Astrocyte (in vitro differentiated cells and primary cell): ENCODE measurements around the gene HIVEP2.

Experiments
- EZH2 ChIP-seq: IDR thresholded peaks from 2 replicates; pipeline ENCODE4 v1.6.1; 2012; ENCODE audit warnings: mild to moderate bottlenecking, low read length, inconsistent platforms; ENCODE audit not compliant: insufficient read depth
- TF ChIP-seq, protein P1 (sequence below): IDR thresholded peaks from 2 replicates; pipeline ENCODE4 v1.5.1; 2011; ENCODE audit warnings: low read depth, mild to moderate bottlenecking, inconsistent platforms, low read length, moderate library complexity; ENCODE audit not compliant: insufficient read depth

DNA sequence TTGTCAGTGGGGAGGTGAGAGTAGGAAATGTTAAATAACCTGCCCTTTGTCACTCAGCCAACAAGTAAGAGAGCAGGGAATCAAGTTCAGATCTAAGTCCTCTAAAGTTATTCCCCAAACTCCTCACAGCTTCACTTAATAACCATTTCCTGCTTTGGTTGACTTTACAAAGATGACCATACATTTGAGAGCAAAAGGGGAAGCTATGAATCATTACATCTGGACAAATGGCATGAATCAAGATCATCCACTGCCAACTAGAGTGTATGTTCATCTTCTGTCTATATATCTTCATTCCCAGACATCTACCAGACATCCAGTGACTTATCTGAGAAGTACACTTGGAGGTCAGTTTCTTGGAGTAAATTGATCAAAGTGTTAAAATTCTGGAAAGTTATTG is 15.1 kb upstream of the HIVEP2 start:
- TF ChIP-seq, protein P1, sequence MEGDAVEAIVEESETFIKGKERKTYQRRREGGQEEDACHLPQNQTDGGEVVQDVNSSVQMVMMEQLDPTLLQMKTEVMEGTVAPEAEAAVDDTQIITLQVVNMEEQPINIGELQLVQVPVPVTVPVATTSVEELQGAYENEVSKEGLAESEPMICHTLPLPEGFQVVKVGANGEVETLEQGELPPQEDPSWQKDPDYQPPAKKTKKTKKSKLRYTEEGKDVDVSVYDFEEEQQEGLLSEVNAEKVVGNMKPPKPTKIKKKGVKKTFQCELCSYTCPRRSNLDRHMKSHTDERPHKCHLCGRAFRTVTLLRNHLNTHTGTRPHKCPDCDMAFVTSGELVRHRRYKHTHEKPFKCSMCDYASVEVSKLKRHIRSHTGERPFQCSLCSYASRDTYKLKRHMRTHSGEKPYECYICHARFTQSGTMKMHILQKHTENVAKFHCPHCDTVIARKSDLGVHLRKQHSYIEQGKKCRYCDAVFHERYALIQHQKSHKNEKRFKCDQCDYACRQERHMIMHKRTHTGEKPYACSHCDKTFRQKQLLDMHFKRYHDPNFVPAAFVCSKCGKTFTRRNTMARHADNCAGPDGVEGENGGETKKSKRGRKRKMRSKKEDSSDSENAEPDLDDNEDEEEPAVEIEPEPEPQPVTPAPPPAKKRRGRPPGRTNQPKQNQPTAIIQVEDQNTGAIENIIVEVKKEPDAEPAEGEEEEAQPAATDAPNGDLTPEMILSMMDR, result no peak
- no peak for TF ChIP-seq EZH2
